Measurements from ENCODE around the gene FNTB. TPM values are rescaled to one million over a fixed set of nuclear protein-coding genes. Genes with fewer than 3 reads are reported as not detected.

Gene FNTB
- total and polyA plus RNA-seq, 2 of the 8 experiments (the other 6 are each of a cell fraction or from before 2014, with no cell fraction given), result 16.0 to 20.7 TPM

- no peak overlapping the region for H2AK5ac ChIP-seq (ENCODE audit: low read depth, low read length)
- no peak overlapping the region for H2AFZ ChIP-seq (ENCODE audit: low read length)
- TF ChIP-seq ZNF274 (IDR thresholded peaks at IDR 0.05; ENCODE audit: borderline replicate concordance, extremely low read depth, low read length), result no peak
- no peak overlapping the region for H3K4me2 ChIP-seq (ENCODE audit: insufficient read depth in 1 of 2, low read depth in 2 of 2, low read length in 2 of 2)
- H3K9me3 ChIP-seq (ENCODE audit: insufficient read depth in 2 of 2, low read depth in 1 of 2, low read length in 1 of 2), result no peaks in the 10 kb centered on the region
- H3K23ac ChIP-seq (ENCODE audit: insufficient read length), result no peak overlapping the region
- no peak overlapping the region for H3K4me3 ChIP-seq (ENCODE audit: extremely low read depth in 1 of 4, insufficient read depth in 2 of 4, low read depth in 3 of 4, low read length in 4 of 4)
- H3K4ac ChIP-seq (replicated peaks; ENCODE audit: insufficient read length, low read depth, low read length), result no peak overlapping the region
- no peak overlapping the region for H3K9ac ChIP-seq (replicated peaks in 1 of 4; ENCODE audit: extremely low read depth in 1 of 4, low read depth in 3 of 4, low read length in 3 of 4)
- DNase-seq (ENCODE audit: low read depth in 1 of 2, low spot score in 2 of 2) (no peak), FAIRE-seq (no peak)
- 91% methylated on average over 15 of the region's 15 CpGs; no CpG with 5 or more reads in 1 of the 2 experiments for WGBS, 2 experiments (ENCODE audit: extremely low coverage in 1 of 2, insufficient coverage in 1 of 2, insufficient read length in 1 of 2, insufficient replicate concordance in 2 of 2, low coverage in 1 of 2, low lambda C conversion rate in 2 of 2, missing lambda C conversion rate in 1 of 2)
- H3K23me2 ChIP-seq (ENCODE audit: low read depth, low read length), result no peaks in the 10 kb centered on the region
- no peak overlapping the region for H3K56ac ChIP-seq (replicated peaks; ENCODE audit: insufficient read length, low read depth, low read length)
- no peak overlapping the region for H2BK20ac ChIP-seq (ENCODE audit: low read length)
- peaks cover 0 to 5% of the 10 kb centered on the region in 2 experiments for H4K20me1 ChIP-seq (replicated peaks in 1 of 2; ENCODE audit: control insufficient read depth in 1 of 2, insufficient read depth in 2 of 2, low read length in 2 of 2)
- no peak overlapping the region for H4K91ac ChIP-seq (replicated peaks; ENCODE audit: insufficient read length, low read length)
- no peak overlapping the region for H2BK15ac ChIP-seq (ENCODE audit: low read length)
- ChIA-PET POLR2A (ENCODE audit: partially characterized antibody) (interaction anchor here (0.6 to 3.5 kb wide), 5 partner anchors 9 to 49 kb away, joined by 3 to 9 read pairs (median 3); no protein-coding TSS in a partner anchor), CTCF (ENCODE audit: partially characterized antibody) (interaction anchor here (0.7 to 3.2 kb wide), 9 partner anchors 9 to 55 kb away, joined by 3 to 20 read pairs (median 5); partner anchors contain the start of gene FNTB)
- peaks cover 8% of the 10 kb centered on the region for H3K79me1 ChIP-seq (ENCODE audit: low read depth, low read length)
- H4K5ac ChIP-seq (ENCODE audit: insufficient read length, low read depth, low read length), result no peak overlapping the region
- H3K27ac ChIP-seq (ENCODE audit: low read depth, low read length), result no peak overlapping the region
- no peak overlapping the region for H3K18ac ChIP-seq (ENCODE audit: extremely low read depth, low read length)
- H3K14ac ChIP-seq (ENCODE audit: insufficient read length), result no peak overlapping the region
- no peaks in the 10 kb centered on the region for H3K36me3 ChIP-seq (ENCODE audit: control insufficient read depth in 2 of 4, insufficient read depth in 4 of 4, low read length in 3 of 4)
- no peak overlapping the region for H4K8ac ChIP-seq (ENCODE audit: extremely low read depth, insufficient read depth, low read length)
- H2BK5ac ChIP-seq (ENCODE audit: low read depth, low read length), result no peak overlapping the region
- no peak overlapping the region for H2BK12ac ChIP-seq (ENCODE audit: low read depth, low read length)
- peaks cover 0 to 10% of the 10 kb centered on the region in 2 experiments; a peak in 1 of 4 replicates for H3K79me2 ChIP-seq (ENCODE audit: control insufficient read depth in 1 of 2, insufficient read depth in 2 of 2, low read length in 2 of 2)
- H3K4me1 ChIP-seq (replicated peaks in 1 of 4; ENCODE audit: control insufficient read depth in 3 of 4, insufficient read depth in 4 of 4, low read length in 3 of 4), result peaks cover 0 to 20% (median 14%) of the 10 kb centered on the region in 4 experiments; a peak in 6 of 7 replicates
- 0 out of 7 replicates have a peak, but pooled peaks cover 0 to 4% (median 0%) of the 10 kb centered on the region in 4 experiments for H3K27me3 ChIP-seq (replicated peaks in 1 of 4; ENCODE audit: control insufficient read depth in 3 of 4, extremely low read depth in 1 of 4, insufficient read depth in 3 of 4, low read length in 3 of 4)
- H2BK120ac ChIP-seq (replicated peaks; ENCODE audit: low read depth, low read length), result no peak overlapping the region
These were observed 21.2 kb upstream of the FNTB start for GRCh38 chr14:64965356-64966000.
